Spleen (tissue), 7 donors: Measurements from ENCODE around the gene PTPRN2.

Experiments used
- POLR2A ChIP-seq, 3 donors: fragments of 450-650 bp; IDR thresholded peaks; one replicate each; pipeline ENCODE4 v1.5.1; 2017; ENCODE audit warnings: antibody characterized with exemption in 3 of 3, mild to moderate bottlenecking in 1 of 3
- TF ChIP-seq, protein P1 (sequence below), 11 experiments: fragments of 200-600 bp in 7 of 11; fragments of 450-650 bp in 4 of 11; sonication (generic) in 4 of 11; IDR thresholded peaks in 8 of 11; conservative IDR thresholded peaks in 3 of 11; 1 replicate in 7 of 11; 2 replicates in 4 of 11; pipeline versions ENCODE4 v1.4.0 to v1.8.0; 2016 to 2021; ENCODE audit warnings: antibody characterized with exemption in 11 of 11, inconsistent platforms in 4 of 11, mild to moderate bottlenecking in 1 of 11
- donor health status: DM: no; HTN: no; CAD: no; lungs with moderate emphysema.
- donor health status: DM: no; HTN: no; CAD: no.
- donor health status: DM: no; HTN: no; CAD: no.

DNA sequence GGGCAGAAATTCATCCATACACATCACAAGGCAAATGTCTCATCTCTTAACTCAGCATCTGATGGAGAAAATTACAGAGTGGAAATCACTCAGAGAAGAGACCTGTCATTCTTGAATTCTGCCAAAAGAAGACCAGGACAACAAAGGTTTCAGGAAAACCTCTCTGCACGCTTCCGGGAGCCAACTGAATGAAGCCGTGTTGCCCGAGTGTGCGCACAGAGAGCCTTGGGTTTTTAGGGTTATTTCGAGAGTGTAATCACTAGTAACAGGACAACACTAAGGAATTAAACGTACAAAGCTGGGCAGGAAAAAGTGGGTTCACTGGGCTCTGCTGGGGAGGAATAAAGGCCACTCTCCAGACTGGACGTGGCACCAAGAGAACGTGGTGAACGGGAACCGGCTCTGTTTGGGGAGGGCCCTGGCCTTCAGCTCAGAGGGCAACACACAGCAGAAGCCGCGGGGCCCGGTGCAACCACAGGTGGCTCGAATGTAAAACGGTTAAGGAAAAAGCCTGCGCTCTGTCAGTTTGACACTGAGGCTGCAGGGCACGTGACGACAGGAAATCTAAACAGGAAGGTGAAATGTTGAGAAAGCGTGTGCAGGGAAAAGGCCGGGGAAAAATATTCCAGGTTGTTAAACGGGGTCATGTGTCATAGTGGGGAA is 919.3 kb downstream of the PTPRN2 start:
- TF ChIP-seq POLR2A (IDR thresholded peaks at IDR 0.05): no peak
- TF ChIP-seq, protein P1, sequence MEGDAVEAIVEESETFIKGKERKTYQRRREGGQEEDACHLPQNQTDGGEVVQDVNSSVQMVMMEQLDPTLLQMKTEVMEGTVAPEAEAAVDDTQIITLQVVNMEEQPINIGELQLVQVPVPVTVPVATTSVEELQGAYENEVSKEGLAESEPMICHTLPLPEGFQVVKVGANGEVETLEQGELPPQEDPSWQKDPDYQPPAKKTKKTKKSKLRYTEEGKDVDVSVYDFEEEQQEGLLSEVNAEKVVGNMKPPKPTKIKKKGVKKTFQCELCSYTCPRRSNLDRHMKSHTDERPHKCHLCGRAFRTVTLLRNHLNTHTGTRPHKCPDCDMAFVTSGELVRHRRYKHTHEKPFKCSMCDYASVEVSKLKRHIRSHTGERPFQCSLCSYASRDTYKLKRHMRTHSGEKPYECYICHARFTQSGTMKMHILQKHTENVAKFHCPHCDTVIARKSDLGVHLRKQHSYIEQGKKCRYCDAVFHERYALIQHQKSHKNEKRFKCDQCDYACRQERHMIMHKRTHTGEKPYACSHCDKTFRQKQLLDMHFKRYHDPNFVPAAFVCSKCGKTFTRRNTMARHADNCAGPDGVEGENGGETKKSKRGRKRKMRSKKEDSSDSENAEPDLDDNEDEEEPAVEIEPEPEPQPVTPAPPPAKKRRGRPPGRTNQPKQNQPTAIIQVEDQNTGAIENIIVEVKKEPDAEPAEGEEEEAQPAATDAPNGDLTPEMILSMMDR (IDR thresholded peaks at IDR 0.05 in 8 of 11, conservative IDR thresholded peaks at IDR 0.05 in 3 of 11): no peak
